ENCODE data around the gene RPS24. TPM values are rescaled to one million over a fixed set of nuclear protein-coding genes. Genes with fewer than 3 reads are reported as not detected.

Gene RPS24
- total and polyA plus RNA-seq, 4 donors = 314 to 1,104 (median 812) TPM

DNA sequence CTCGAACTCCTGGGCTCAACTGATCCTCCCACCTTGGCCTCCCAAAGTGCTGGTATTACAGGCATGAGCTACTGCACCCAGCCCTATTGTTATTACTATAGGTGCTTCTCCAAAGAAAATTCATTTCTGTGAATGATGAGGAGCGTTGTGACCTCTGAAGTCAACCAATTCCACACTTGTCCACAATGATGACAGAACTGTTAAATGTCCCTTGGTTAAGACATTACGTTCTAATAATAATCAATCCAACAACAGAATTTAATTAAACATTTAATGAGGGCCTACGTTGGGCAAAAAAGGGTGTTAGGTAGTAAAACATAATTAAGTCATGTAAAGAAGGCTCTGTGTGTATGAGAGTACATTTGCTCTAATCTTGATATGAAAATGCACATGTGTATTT lies 22.6 kb upstream of the RPS24 start:
- 97% methylated on average over 4 of the region's 4 CpGs for WGBS
- H3K27me3 ChIP-seq (ENCODE audit: control insufficient read depth in 4 of 4, insufficient read depth in 4 of 4, low read length in 3 of 4) = no peaks in the 10 kb centered on the region
- no peaks in the 10 kb centered on the region for H3K9me3 ChIP-seq (ENCODE audit: control insufficient read depth in 4 of 4, low read length in 3 of 4)
- H3K27ac ChIP-seq (ENCODE audit: low read depth in 1 of 2, low read length in 2 of 2) = no peak overlapping the region
- TF ChIP-seq RXRA (IDR thresholded peaks at IDR 0.05) (no peak), EGR1 (IDR thresholded peaks at IDR 0.05; ENCODE audit: low read depth in 2 of 2) (no peak)
- TF ChIP-seq, protein P1, sequence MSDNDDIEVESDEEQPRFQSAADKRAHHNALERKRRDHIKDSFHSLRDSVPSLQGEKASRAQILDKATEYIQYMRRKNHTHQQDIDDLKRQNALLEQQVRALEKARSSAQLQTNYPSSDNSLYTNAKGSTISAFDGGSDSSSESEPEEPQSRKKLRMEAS (IDR thresholded peaks at IDR 0.05) = no peak
- H3K4me1 ChIP-seq (ENCODE audit: control insufficient read depth in 4 of 4, insufficient read depth in 4 of 4, low read length in 3 of 4) = no peaks in the 10 kb centered on the region
- no peak overlapping the region for H3K9ac ChIP-seq (ENCODE audit: low read depth in 1 of 2, low read length in 2 of 2)
- no peak for DNase-seq (ENCODE audit: low spot score)
- H3K4me3 ChIP-seq (ENCODE audit: low read depth in 1 of 3, low read length in 3 of 3) = no peak overlapping the region
- peaks cover 17 to 75% (median 62%) of the 10 kb centered on the region in 4 donors for H3K36me3 ChIP-seq (ENCODE audit: control insufficient read depth in 4 of 4, insufficient read depth in 3 of 4, low read depth in 1 of 4, low read length in 3 of 4)

DNA sequence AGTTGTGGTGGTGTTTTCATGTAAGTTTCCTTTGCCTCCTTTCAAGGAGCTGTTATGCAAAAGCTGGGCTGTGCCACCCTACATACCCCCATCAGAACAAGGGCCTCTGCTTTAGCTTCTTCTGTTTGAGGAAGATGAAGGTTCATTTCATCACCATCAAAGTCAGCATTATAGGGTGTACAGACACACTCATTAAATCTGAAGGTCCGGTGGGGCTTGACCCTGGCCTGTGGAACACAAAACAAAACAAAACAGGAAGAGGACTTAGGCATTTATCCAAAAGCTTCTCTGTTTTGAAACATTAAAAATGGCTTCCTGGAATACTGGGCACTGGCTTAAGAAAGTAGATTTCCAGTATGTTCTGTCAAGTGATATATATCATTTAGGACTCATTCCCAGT lies 20.1 kb upstream of the RPS24 start:
- Histone ChIP-seq H3K27ac (ENCODE audit: low read depth in 1 of 2, low read length in 2 of 2) (no peak overlapping the region), H3K9ac (ENCODE audit: low read depth in 1 of 2, low read length in 2 of 2) (no peak overlapping the region), H3K9me3 (ENCODE audit: control insufficient read depth in 4 of 4, low read length in 3 of 4) (no peaks in the 10 kb centered on the region), H3K4me1 (ENCODE audit: control insufficient read depth in 4 of 4, insufficient read depth in 4 of 4, low read length in 3 of 4) (no peaks in the 10 kb centered on the region), H3K36me3 (ENCODE audit: control insufficient read depth in 4 of 4, insufficient read depth in 3 of 4, low read depth in 1 of 4, low read length in 3 of 4) (peaks cover 23 to 78% (median 67%) of the 10 kb centered on the region in 4 donors), H3K27me3 (ENCODE audit: control insufficient read depth in 4 of 4, insufficient read depth in 4 of 4, low read length in 3 of 4) (no peaks in the 10 kb centered on the region), H3K4me3 (ENCODE audit: low read depth in 1 of 3, low read length in 3 of 3) (no peak overlapping the region)
- no peak for DNase-seq (ENCODE audit: low spot score)
- no peak for TF ChIP-seq RAD21 (IDR thresholded peaks at IDR 0.05)
- TF ChIP-seq GABPA (IDR thresholded peaks at IDR 0.05 in 1 of 2, conservative IDR thresholded peaks at IDR 0.05 in 1 of 2) = no peak
- peak; percentile 70 for TF ChIP-seq NR2F2 (IDR thresholded peaks at IDR 0.05)
- TF ChIP-seq RXRA (IDR thresholded peaks at IDR 0.05) = no peak
- WGBS = 56% methylated on average over 1 of the region's 1 CpG

DNA sequence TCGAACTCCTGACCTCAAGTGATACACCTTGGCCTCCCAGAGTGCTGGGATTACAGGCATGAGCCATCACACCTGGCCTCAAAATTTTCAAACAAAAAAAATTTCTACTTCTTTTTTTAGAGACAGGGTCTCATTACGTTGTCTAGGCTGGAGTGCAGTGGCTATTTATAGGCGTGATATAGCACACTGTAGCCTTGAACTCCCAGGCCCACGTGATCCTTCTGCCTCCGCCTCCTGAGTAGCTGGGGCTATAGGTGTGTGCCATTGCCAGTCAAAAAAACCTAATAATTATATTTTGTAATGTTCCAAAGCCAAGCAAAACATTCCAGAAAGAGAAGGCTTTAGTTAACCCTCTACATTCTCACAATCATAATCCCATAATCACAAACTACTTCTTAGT lies 18.1 kb upstream of the RPS24 start:
- Histone ChIP-seq H3K27ac (ENCODE audit: low read depth in 1 of 2, low read length in 2 of 2) (no peak overlapping the region), H3K4me3 (ENCODE audit: low read depth in 1 of 3, low read length in 3 of 3) (no peak overlapping the region), H3K36me3 (ENCODE audit: control insufficient read depth in 4 of 4, insufficient read depth in 3 of 4, low read depth in 1 of 4, low read length in 3 of 4) (peaks cover 17 to 79% (median 65%) of the 10 kb centered on the region in 4 donors), H3K9ac (ENCODE audit: low read depth in 1 of 2, low read length in 2 of 2) (no peak overlapping the region), H3K27me3 (ENCODE audit: control insufficient read depth in 4 of 4, insufficient read depth in 4 of 4, low read length in 3 of 4) (no peaks in the 10 kb centered on the region), H3K9me3 (ENCODE audit: control insufficient read depth in 4 of 4, low read length in 3 of 4) (no peaks in the 10 kb centered on the region), H3K4me1 (ENCODE audit: control insufficient read depth in 4 of 4, insufficient read depth in 4 of 4, low read length in 3 of 4) (no peaks in the 10 kb centered on the region)
- TF ChIP-seq, protein P2, sequence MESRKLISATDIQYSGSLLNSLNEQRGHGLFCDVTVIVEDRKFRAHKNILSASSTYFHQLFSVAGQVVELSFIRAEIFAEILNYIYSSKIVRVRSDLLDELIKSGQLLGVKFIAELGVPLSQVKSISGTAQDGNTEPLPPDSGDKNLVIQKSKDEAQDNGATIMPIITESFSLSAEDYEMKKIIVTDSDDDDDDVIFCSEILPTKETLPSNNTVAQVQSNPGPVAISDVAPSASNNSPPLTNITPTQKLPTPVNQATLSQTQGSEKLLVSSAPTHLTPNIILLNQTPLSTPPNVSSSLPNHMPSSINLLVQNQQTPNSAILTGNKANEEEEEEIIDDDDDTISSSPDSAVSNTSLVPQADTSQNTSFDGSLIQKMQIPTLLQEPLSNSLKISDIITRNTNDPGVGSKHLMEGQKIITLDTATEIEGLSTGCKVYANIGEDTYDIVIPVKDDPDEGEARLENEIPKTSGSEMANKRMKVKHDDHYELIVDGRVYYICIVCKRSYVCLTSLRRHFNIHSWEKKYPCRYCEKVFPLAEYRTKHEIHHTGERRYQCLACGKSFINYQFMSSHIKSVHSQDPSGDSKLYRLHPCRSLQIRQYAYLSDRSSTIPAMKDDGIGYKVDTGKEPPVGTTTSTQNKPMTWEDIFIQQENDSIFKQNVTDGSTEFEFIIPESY (IDR thresholded peaks at IDR 0.05) = no peak
- no peak for TF ChIP-seq GABPA (IDR thresholded peaks at IDR 0.05 in 1 of 2, conservative IDR thresholded peaks at IDR 0.05 in 1 of 2)
- no peak for TF ChIP-seq YY1 (IDR thresholded peaks at IDR 0.05)
- TF ChIP-seq SP1 (IDR thresholded peaks at IDR 0.05) = no peak
- TF ChIP-seq, protein P3, sequence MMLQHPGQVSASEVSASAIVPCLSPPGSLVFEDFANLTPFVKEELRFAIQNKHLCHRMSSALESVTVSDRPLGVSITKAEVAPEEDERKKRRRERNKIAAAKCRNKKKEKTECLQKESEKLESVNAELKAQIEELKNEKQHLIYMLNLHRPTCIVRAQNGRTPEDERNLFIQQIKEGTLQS (IDR thresholded peaks at IDR 0.05) = no peak
- no peak for TF ChIP-seq NR2F2 (IDR thresholded peaks at IDR 0.05)
- TF ChIP-seq RAD21 (IDR thresholded peaks at IDR 0.05) = no peak
- no peak for TF ChIP-seq JUND (IDR thresholded peaks at IDR 0.05)
- TF ChIP-seq EGR1 (IDR thresholded peaks at IDR 0.05; ENCODE audit: low read depth in 2 of 2) = no peak
- TF ChIP-seq FOXA2 (IDR thresholded peaks at IDR 0.05) = no peak
- no peak for TF ChIP-seq TAF1 (conservative IDR thresholded peaks at IDR 0.05)
- TF ChIP-seq, protein P4, sequence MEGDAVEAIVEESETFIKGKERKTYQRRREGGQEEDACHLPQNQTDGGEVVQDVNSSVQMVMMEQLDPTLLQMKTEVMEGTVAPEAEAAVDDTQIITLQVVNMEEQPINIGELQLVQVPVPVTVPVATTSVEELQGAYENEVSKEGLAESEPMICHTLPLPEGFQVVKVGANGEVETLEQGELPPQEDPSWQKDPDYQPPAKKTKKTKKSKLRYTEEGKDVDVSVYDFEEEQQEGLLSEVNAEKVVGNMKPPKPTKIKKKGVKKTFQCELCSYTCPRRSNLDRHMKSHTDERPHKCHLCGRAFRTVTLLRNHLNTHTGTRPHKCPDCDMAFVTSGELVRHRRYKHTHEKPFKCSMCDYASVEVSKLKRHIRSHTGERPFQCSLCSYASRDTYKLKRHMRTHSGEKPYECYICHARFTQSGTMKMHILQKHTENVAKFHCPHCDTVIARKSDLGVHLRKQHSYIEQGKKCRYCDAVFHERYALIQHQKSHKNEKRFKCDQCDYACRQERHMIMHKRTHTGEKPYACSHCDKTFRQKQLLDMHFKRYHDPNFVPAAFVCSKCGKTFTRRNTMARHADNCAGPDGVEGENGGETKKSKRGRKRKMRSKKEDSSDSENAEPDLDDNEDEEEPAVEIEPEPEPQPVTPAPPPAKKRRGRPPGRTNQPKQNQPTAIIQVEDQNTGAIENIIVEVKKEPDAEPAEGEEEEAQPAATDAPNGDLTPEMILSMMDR (IDR thresholded peaks at IDR 0.05; ENCODE audit: low read depth, low read length, missing input control) = no peak
- DNase-seq (ENCODE audit: low spot score) = no peak
- 93% methylated on average over 5 of the region's 5 CpGs for WGBS
